Erythroblast (primary cell): Measurements from ENCODE around the gene FBXL5.

Experiments used
- GATA1 ChIP-seq: IDR thresholded peaks from 2 replicates; pipeline ENCODE4 v1.6.1; 2011; ENCODE audit warnings: low read depth, mild to moderate bottlenecking, control low read depth, low read length, moderate library complexity
- POLR2A ChIP-seq: IDR thresholded peaks from 2 replicates; pipeline ENCODE4 v1.6.1; 2011; ENCODE audit warnings: mild to moderate bottlenecking, low read length

GRCh38 chr4:15638418-15638817 lies 16.7 kb downstream of the FBXL5 start:
- no peak for TF ChIP-seq POLR2A
- no peak for TF ChIP-seq GATA1
